ENCODE results near the gene KPRP. TPM values are rescaled to one million over a fixed set of nuclear protein-coding genes. Genes with fewer than 3 reads are reported as not detected.

Gene KPRP
- total RNA-seq (not detected in 2 replicates), polyA plus RNA-seq (not detected in 2 replicates)

- Histone ChIP-seq H3K27ac (no peak within 1 kb of the TSS), H3K79me2 (no peaks in the 10 kb centered on the region), H3K4me3 (no peak within 1 kb of the TSS), H3K27me3 (no peaks in the 10 kb centered on the region), H3K9me3 (ENCODE audit: low read depth) (no peaks in the 10 kb centered on the region), H3K4me1 (ENCODE audit: insufficient read depth) (no peaks in the 10 kb centered on the region), H3K9me2 (replicated peaks; ENCODE audit: insufficient read depth) (no peaks in the 10 kb centered on the region), H3K4me2 (no peak within 1 kb of the TSS), H2AFZ (no peak within 1 kb of the TSS), H3K36me3 (replicated peaks; ENCODE audit: insufficient read depth, low read depth) (no peaks in the 10 kb centered on the region), H4K20me1 (ENCODE audit: insufficient read depth, poor library complexity, severe bottlenecking) (no peaks in the 10 kb centered on the region)
- no peak for DNase-seq (ENCODE audit: low spot score)
- 81% methylated on average over 6 of the region's 6 CpGs for WGBS (ENCODE audit: low lambda C conversion rate, missing lambda C conversion rate)
- TF ChIP-seq EZH2phosphoT487 (IDR thresholded peaks at IDR 0.05; ENCODE audit: low read depth, severe bottlenecking, unreplicated experiment) (no peak), CTCF (IDR thresholded peaks at IDR 0.05; ENCODE audit: poor library complexity) (no peak), EZH2 (IDR thresholded peaks at IDR 0.05; ENCODE audit: borderline replicate concordance) (no peak)
These were observed at the start of gene KPRP for GRCh38 chr1:152757747-152758146. TSS of gene KPRP (plus strand) at chr1:152758025. CDS start at chr1:152759589, 1,564 bp downstream.

GRCh38 chr1:152718238-152718637, 39.6 kb upstream of the KPRP start:
- Histone ChIP-seq H3K4me1 (ENCODE audit: insufficient read depth) (no peaks in the 10 kb centered on the region), H3K36me3 (replicated peaks; ENCODE audit: insufficient read depth, low read depth) (no peaks in the 10 kb centered on the region), H4K20me1 (ENCODE audit: insufficient read depth, poor library complexity, severe bottlenecking) (no peaks in the 10 kb centered on the region), H3K4me2 (no peak overlapping the region), H3K27ac (no peak overlapping the region), H3K4me3 (no peak overlapping the region), H3K9me3 (ENCODE audit: low read depth) (no peaks in the 10 kb centered on the region), H2AFZ (no peak overlapping the region), H3K27me3 (no peaks in the 10 kb centered on the region), H3K9me2 (replicated peaks; ENCODE audit: insufficient read depth) (no peaks in the 10 kb centered on the region), H3K79me2 (no peaks in the 10 kb centered on the region)
- TF ChIP-seq EZH2phosphoT487 (IDR thresholded peaks at IDR 0.05; ENCODE audit: low read depth, severe bottlenecking, unreplicated experiment) (no peak), CTCF (IDR thresholded peaks at IDR 0.05; ENCODE audit: poor library complexity) (no peak), EZH2 (IDR thresholded peaks at IDR 0.05; ENCODE audit: borderline replicate concordance) (no peak)
- DNase-seq (ENCODE audit: low spot score) = no peak

GRCh38 chr1:152725261-152725660, 32.6 kb upstream of the KPRP start:
- no peak for DNase-seq (ENCODE audit: low spot score)
- no peaks in the 10 kb centered on the region for H3K9me3 ChIP-seq (ENCODE audit: low read depth)
- no peaks in the 10 kb centered on the region for H3K4me1 ChIP-seq (ENCODE audit: insufficient read depth)
- H3K4me3 ChIP-seq = no peak overlapping the region
- H3K79me2 ChIP-seq = no peaks in the 10 kb centered on the region
- no peaks in the 10 kb centered on the region for H3K27me3 ChIP-seq
- TF ChIP-seq CTCF (IDR thresholded peaks at IDR 0.05; ENCODE audit: poor library complexity) (no peak), EZH2 (IDR thresholded peaks at IDR 0.05; ENCODE audit: borderline replicate concordance) (no peak), EZH2phosphoT487 (IDR thresholded peaks at IDR 0.05; ENCODE audit: low read depth, severe bottlenecking, unreplicated experiment) (no peak)
- no peak overlapping the region for H3K27ac ChIP-seq
- H2AFZ ChIP-seq = no peak overlapping the region
- H3K9me2 ChIP-seq (replicated peaks; ENCODE audit: insufficient read depth) = no peaks in the 10 kb centered on the region
- H4K20me1 ChIP-seq (ENCODE audit: insufficient read depth, poor library complexity, severe bottlenecking) = no peaks in the 10 kb centered on the region
- no peak overlapping the region for H3K4me2 ChIP-seq
- no peaks in the 10 kb centered on the region for H3K36me3 ChIP-seq (replicated peaks; ENCODE audit: insufficient read depth, low read depth)

- WGBS (ENCODE audit: low lambda C conversion rate, missing lambda C conversion rate) = 65% methylated on average over 1 of the region's 1 CpG
- no peak overlapping the region for H2AFZ ChIP-seq
- H3K4me3 ChIP-seq = no peak overlapping the region
- no peak for DNase-seq (ENCODE audit: low spot score)
- no peaks in the 10 kb centered on the region for H3K36me3 ChIP-seq (replicated peaks; ENCODE audit: insufficient read depth, low read depth)
- H3K4me1 ChIP-seq (ENCODE audit: insufficient read depth) = no peaks in the 10 kb centered on the region
- no peaks in the 10 kb centered on the region for H3K9me2 ChIP-seq (replicated peaks; ENCODE audit: insufficient read depth)
- no peak overlapping the region for H3K27ac ChIP-seq
- TF ChIP-seq EZH2 (IDR thresholded peaks at IDR 0.05; ENCODE audit: borderline replicate concordance) (no peak), EZH2phosphoT487 (IDR thresholded peaks at IDR 0.05; ENCODE audit: low read depth, severe bottlenecking, unreplicated experiment) (no peak), CTCF (IDR thresholded peaks at IDR 0.05; ENCODE audit: poor library complexity) (no peak)
- H3K4me2 ChIP-seq = no peak overlapping the region
- H3K79me2 ChIP-seq = no peaks in the 10 kb centered on the region
- H4K20me1 ChIP-seq (ENCODE audit: insufficient read depth, poor library complexity, severe bottlenecking) = no peaks in the 10 kb centered on the region
- H3K9me3 ChIP-seq (ENCODE audit: low read depth) = no peaks in the 10 kb centered on the region
- no peaks in the 10 kb centered on the region for H3K27me3 ChIP-seq
These were observed 28.8 kb upstream of the KPRP start for GRCh38 chr1:152728986-152729385.
